Cerebellar cortex (tissue), 1 donor: ENCODE measurements around the gene DXO.
"Not testable (repeated sequence)": the region's sequence is repeated elsewhere in the genome, so short reads cannot be mapped to it uniquely, and the experiment has no call there.

Experiments
- DNase-seq: peaks from one replicate; pipeline ENCODE4 v3.0.0-alpha.2; 2015; ENCODE audit warnings: low spot score

DXO gene

DNA sequence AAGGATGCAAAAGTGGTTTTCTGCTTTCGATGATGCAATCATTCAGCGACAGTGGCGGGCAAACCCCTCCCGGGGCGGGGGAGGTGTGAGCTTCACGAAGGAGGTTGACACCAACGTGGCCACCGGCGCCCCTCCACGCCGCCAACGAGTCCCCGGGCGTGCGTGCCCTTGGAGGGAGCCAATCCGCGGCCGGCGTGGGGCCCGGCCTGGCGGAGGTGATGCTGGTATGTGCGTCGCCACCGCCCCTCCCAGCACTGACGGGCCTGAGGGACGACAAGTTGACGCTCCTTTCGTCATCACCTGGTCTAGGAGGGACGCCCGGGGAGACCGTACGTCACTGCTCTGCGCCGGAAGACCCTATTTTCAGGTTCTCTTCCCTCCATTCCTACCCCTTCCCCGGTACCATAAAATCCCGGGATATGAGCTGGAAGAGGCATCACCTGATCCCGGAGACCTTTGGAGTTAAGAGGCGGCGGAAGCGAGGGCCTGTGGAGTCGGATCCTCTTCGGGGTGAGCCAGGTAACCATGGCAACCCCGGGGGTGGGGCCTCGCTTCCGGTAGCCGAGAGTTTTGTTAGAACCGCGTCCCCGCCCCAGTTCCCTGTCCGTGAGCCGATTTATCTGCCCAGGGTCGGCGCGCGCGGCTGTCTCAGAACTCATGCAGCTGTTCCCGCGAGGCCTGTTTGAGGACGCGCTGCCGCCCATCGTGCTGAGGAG lies at the start of gene DXO:
DXO (minus strand) TSS at position 146 of the 716 bp plus-strand sequence. CDS start 463 bp downstream, outside the sequence.
- peak; percentile 99 for DNase-seq

GRCh38 chr6:32014547-32014946 lies 42.6 kb upstream of the DXO start, which contains the start of gene C4B:
TSS of gene C4B (plus strand) at chr6:32014795. CDS start at chr6:32014846, 51 bp downstream.
- not testable (repeated sequence) for DNase-seq

GRCh38 chr6:32013738-32014137 lies 41.8 kb upstream of the DXO start:
- not testable (repeated sequence) for DNase-seq

DNA sequence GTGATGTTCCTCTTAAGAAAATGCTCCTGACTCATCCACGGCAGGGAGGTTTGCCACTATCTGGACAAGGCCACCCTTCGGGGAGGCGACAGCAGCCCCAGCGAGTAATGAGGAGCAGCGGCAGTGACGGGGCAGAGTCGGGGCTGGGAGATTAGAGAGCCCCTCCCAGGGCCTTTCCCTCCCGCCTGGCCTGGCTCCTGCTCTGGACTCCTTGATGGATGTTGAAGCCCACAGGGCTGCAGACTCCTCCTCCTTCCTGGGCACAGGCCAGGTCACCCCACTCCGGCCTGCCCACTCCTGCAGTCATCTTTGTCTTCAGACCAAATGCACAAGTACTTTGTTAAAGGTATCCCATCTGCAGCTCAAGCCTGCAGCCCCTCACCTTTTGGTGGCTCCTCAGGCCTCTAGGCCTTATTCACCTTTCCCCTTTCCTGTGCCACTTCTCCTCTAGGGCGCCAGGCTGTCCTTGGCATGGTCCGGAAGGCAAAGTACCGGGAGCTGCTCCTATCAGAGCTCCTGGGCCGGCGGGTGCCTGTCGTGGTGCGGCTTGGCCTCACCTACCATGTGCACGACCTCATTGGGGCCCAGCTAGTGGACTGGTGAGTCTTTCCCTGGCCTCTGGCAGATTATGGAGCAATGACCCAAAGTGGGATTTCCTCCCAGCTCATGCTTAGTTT lies 41.1 kb upstream of the DXO start:
- not testable (repeated sequence) for DNase-seq

- DNase-seq: not testable (repeated sequence)
These were observed 39.1 kb upstream of the DXO start for GRCh38 chr6:32010856-32011530.

DNA sequence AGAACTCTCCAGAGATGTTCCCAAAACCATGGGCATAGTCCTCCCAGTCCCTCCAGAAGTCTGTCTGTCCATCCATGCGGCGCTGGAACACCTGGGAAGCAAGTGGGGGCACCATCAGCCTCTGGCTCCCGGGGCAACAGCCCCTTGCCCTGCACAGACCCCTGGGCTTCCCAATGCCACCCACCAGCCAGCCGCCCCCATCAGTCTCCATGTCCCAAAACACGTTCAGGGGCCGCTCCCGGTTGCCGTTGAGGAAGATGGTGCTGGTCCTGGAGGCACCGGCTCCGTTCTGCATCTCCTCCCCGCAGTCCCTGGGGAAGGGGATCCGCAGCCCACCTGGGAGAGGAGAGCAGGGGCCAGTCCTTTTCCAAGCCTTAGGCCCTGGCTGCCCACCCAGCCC lies 37.6 kb upstream of the DXO start:
- not testable (repeated sequence) for DNase-seq

- not testable (repeated sequence) for DNase-seq
These were observed 36.7 kb upstream of the DXO start for GRCh38 chr6:32008616-32009015.

DNA sequence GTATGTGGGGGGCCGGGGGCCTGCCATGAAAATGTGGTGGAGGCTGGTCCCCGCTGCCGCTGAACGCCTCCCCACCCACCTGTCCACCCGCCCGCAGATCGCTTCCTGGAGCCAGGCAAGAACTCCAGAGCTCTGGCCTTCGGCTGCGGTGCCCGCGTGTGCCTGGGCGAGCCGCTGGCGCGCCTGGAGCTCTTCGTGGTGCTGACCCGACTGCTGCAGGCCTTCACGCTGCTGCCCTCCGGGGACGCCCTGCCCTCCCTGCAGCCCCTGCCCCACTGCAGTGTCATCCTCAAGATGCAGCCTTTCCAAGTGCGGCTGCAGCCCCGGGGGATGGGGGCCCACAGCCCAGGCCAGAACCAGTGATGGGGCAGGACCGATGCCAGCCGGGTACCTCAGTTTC lies 36.1 kb upstream of the DXO start:
- DNase-seq: not testable (repeated sequence)

DNA sequence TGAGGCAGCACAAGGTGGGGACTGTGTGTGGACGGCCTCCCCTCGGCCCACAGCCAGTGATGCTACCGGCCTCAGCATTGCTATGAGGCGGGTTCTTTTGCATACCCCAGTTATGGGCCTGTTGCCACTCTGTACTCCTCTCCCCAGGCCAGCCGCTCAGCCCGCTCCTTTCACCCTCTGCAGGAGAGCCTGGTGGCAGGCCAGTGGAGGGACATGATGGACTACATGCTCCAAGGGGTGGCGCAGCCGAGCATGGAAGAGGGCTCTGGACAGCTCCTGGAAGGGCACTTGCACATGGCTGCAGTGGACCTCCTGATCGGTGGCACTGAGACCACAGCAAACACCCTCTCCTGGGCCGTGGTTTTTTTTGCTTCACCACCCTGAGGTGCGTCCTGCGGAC lies 35.1 kb upstream of the DXO start:
- not testable (repeated sequence) for DNase-seq

GRCh38 chr6:32005991-32006529 lies 34.1 kb upstream of the DXO start:
- not testable (repeated sequence) for DNase-seq

DNA sequence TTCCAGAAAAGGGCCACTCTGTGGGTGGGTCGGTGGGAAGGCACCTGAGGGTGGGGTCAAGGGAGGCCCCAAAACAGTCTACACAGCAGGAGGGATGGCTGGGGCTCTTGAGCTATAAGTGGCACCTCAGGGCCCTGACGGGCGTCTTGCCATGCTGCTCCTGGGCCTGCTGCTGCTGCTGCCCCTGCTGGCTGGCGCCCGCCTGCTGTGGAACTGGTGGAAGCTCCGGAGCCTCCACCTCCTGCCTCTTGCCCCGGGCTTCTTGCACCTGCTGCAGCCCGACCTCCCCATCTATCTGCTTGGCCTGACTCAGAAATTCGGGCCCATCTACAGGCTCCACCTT lies 33.6 kb upstream of the DXO start:
- DNase-seq: not testable (repeated sequence)

GRCh38 chr6:32004864-32005537 lies 33.1 kb upstream of the DXO start:
- not testable (repeated sequence) for DNase-seq

DNA sequence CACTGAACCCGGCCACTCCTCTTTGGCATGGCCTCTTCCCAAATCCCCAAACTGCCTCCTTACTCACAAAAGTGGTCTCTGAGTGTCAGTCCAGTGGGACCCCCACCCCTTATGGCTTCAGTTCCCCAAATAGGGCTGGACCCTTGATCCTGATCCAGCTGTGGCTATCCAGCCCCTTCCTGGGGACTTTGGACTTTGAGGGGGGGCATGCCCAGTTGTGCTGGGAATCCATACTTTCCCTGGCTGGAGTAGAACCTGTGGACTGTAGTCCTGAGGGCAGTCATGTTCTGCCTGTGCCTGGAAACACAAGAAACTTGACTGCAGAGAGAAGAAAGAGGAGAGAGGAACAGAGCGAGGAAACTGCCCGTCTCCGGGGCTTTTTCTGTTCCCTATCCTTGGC lies 32.5 kb upstream of the DXO start:
- DNase-seq: not testable (repeated sequence)

GRCh38 chr6:32003301-32003700 lies 31.4 kb upstream of the DXO start:
- DNase-seq: not testable (repeated sequence)

- DNase-seq: not testable (repeated sequence)
These were observed 30.8 kb upstream of the DXO start for GRCh38 chr6:32002546-32003268.

- not testable (repeated sequence) for DNase-seq
These were observed 24.4 kb upstream of the DXO start for GRCh38 chr6:31996385-31996784.

GRCh38 chr6:31994421-31994820 lies 22.5 kb upstream of the DXO start:
- DNase-seq: not testable (repeated sequence)

- DNase-seq: not testable (repeated sequence)
These were observed 17.4 kb upstream of the DXO start for GRCh38 chr6:31989363-31989762.

GRCh38 chr6:31981744-31982143 lies 9.8 kb upstream of the DXO start, which contains the start of gene C4A:
TSS of gene C4A (plus strand) at chr6:31982057. CDS start at chr6:31982108, 51 bp downstream.
- DNase-seq: not testable (repeated sequence)

- not testable (repeated sequence) for DNase-seq
These were observed 9.1 kb upstream of the DXO start for GRCh38 chr6:31980998-31981397.
